HepG2 (cell line): Measurements from ENCODE around the gene PRMT5. TPM values are rescaled to one million over a fixed set of nuclear protein-coding genes. Genes with fewer than 3 reads are reported as not detected.

Experiments used
- CSRNP1 ChIP-seq: sonication (generic); formaldehyde crosslinking; IDR thresholded peaks from 2 replicates; pipeline ENCODE4 v1.8.1; 2023; ENCODE audit warnings: mild to moderate bottlenecking, missing genetic modification reagents
- GATA4 ChIP-seq: sonication (generic); IDR thresholded peaks from 2 replicates; pipeline ENCODE4 v1.6.1; 2016; ENCODE audit warnings: antibody characterized with exemption, low read depth, borderline replicate concordance
- MAZ ChIP-seq, 2 experiments: sonication (generic) in 1 of 2; formaldehyde crosslinking in 1 of 2; IDR thresholded peaks; 2 replicates each; pipeline versions ENCODE4 v1.5.0 to v1.6.1; 2012 to 2020; ENCODE audit warnings: low read depth in 2 of 2, mild to moderate bottlenecking in 2 of 2, borderline replicate concordance in 1 of 2, improper control_type of control experiment in 1 of 2, low read length in 1 of 2, missing genetic modification reagents in 1 of 2, moderate library complexity in 1 of 2
- MNT ChIP-seq: fragments of 450-650 bp; IDR thresholded peaks from 2 replicates; pipeline ENCODE4 v1.6.1; 2016
- TBL1XR1 ChIP-seq: fragments of 150-350 bp; IDR thresholded peaks from 2 replicates; pipeline ENCODE4 v1.6.1; 2014; ENCODE audit warnings: borderline replicate concordance, low read length; ENCODE audit not compliant: partially characterized antibody
- THRA ChIP-seq: sonication (generic); formaldehyde crosslinking; IDR thresholded peaks from 2 replicates; pipeline ENCODE4 v1.4.0; 2020; ENCODE audit warnings: missing genetic modification reagents, borderline replicate concordance
- ZBTB1 ChIP-seq: sonication (generic); formaldehyde crosslinking; IDR thresholded peaks from 2 replicates; pipeline ENCODE4 v1.4.0; 2020; ENCODE audit warnings: missing genetic modification reagents, borderline replicate concordance
- ZEB1 ChIP-seq: IDR thresholded peaks from 2 replicates; pipeline ENCODE4 v1.6.1; 2012; ENCODE audit warnings: mild to moderate bottlenecking, low read depth, inconsistent platforms; ENCODE audit not compliant: insufficient replicate concordance
- ZFP90 ChIP-seq: sonication (generic); formaldehyde crosslinking; IDR thresholded peaks from 2 replicates; pipeline ENCODE4 v1.8.0; 2022; ENCODE audit warnings: missing genetic modification reagents, mild to moderate bottlenecking, inconsistent platforms, borderline replicate concordance
- ZNF101 ChIP-seq: sonication (generic); formaldehyde crosslinking; IDR thresholded peaks from 2 replicates; pipeline ENCODE4 v1.4.0; 2020; ENCODE audit warnings: mild to moderate bottlenecking, low read depth, missing genetic modification reagents, borderline replicate concordance
- ZNF136 ChIP-seq: sonication (generic); formaldehyde crosslinking; IDR thresholded peaks from 2 replicates; pipeline ENCODE4 v1.8.1; 2022; ENCODE audit warnings: low read depth, mild to moderate bottlenecking, moderate library complexity, missing genetic modification reagents
- ZNF234 ChIP-seq: sonication (generic); formaldehyde crosslinking; conservative IDR thresholded peaks from 2 replicates; pipeline ENCODE4 v1.5.1; 2020; ENCODE audit warnings: mild to moderate bottlenecking, missing genetic modification reagents
- ZNF441 ChIP-seq: sonication (generic); formaldehyde crosslinking; IDR thresholded peaks from 2 replicates; pipeline ENCODE4 v1.7.0; 2021; ENCODE audit warnings: missing genetic modification reagents, borderline replicate concordance
- ZNF549 ChIP-seq: sonication (generic); formaldehyde crosslinking; IDR thresholded peaks from 2 replicates; pipeline ENCODE4 v1.5.0; 2020; ENCODE audit warnings: missing genetic modification reagents
- ZNF737 ChIP-seq: sonication (generic); formaldehyde crosslinking; IDR thresholded peaks from 2 replicates; pipeline ENCODE4 v1.5.0; 2020; ENCODE audit warnings: missing genetic modification reagents, mild to moderate bottlenecking, borderline replicate concordance
- ZNF784 ChIP-seq: sonication (generic); formaldehyde crosslinking; IDR thresholded peaks from 2 replicates; pipeline ENCODE4 v1.5.1; 2020; ENCODE audit warnings: missing genetic modification reagents, mild to moderate bottlenecking, borderline replicate concordance
- ZSCAN20 ChIP-seq: sonication (generic); formaldehyde crosslinking; IDR thresholded peaks from 2 replicates; pipeline ENCODE4 v1.4.0; 2020; ENCODE audit warnings: missing genetic modification reagents, mild to moderate bottlenecking, borderline replicate concordance
- ZSCAN31 ChIP-seq: sonication (generic); formaldehyde crosslinking; IDR thresholded peaks from 2 replicates; pipeline ENCODE4 v1.5.0; 2020; ENCODE audit warnings: low read depth, mild to moderate bottlenecking, missing genetic modification reagents
- polyA plus RNA-seq, 8 experiments: library from polyadenylated mRNA; depleted of rRNA in 3 of 8; stranded (reverse) in 7 of 8; unstranded in 1 of 8; fragments of >200 nt; fragmentation: Illumina TruSeq in 4 of 8; extraction: Trizol in 4 of 8; gene quantifications; 2 replicates each; pipeline versions ENCODE4 v1.2.1 to v1.2.3, GENCODE V29; 2011 to 2016; ENCODE audit warnings: low read depth in 4 of 8, missing spikeins in 1 of 8, mixed read lengths in 1 of 8; ENCODE audit not compliant: insufficient read depth in 1 of 8
- total RNA-seq, 5 experiments: library from RNA; depleted of rRNA; stranded (reverse); fragments of >200 nt; fragmentation: Illumina TruSeq; extraction: Trizol; gene quantifications; 2 replicates each; pipeline ENCODE4 v1.2.3, GENCODE V29; 2016; ENCODE audit warnings: low read depth in 1 of 5

PRMT5 gene
- total and polyA plus RNA-seq, 2 of the 13 experiments (the other 11 are each of a cell fraction or from before 2014, with no cell fraction given), result 210 to 354 TPM

GRCh38 chr14:22871224-22872032 lies 57.7 kb downstream of the PRMT5 start, which contains the start of gene LRP10 (continued):
- peak; percentile 70; the same call in 1 of the 2 replicates for TF ChIP-seq CSRNP1 (CRISPR knock-in tag)
- no peak for TF ChIP-seq ZSCAN31
- TF ChIP-seq ZFP90 (CRISPR knock-in tag), result no peak
- peak; percentile 19 for TF ChIP-seq TBL1XR1
- 0 out of 2 replicates have a peak, but pooled peaks have one; percentile 51 for TF ChIP-seq ZNF549 (CRISPR knock-in tag)
- peak; percentile 99 for TF ChIP-seq ZSCAN20 (CRISPR knock-in tag)
- peak; percentile 88 for TF ChIP-seq MAZ (IDR thresholded peaks at IDR 0.05; ENCODE audit: borderline replicate concordance, low read depth, low read length)
- TF ChIP-seq MAZ (CRISPR knock-in tag; IDR thresholded peaks at IDR 0.05; ENCODE audit: low read depth), result peak; percentile 93
- TF ChIP-seq MNT, result no peak
- TF ChIP-seq ZEB1, result peak; percentile 55
- TF ChIP-seq ZBTB1, result no peak
- TF ChIP-seq ZNF136 (CRISPR knock-in tag), result peak; percentile 98
- TF ChIP-seq THRA (CRISPR knock-in tag), result peak; percentile 6; the same call in 1 of the 2 replicates
- TF ChIP-seq ZNF441 (CRISPR knock-in tag), result peak; percentile 63
- TF ChIP-seq ZNF234 (CRISPR knock-in tag), result no peak; the same call in 1 of the 2 replicates
- peak; percentile 84; the same call in 1 of the 2 replicates for TF ChIP-seq ZNF784 (CRISPR knock-in tag)
- peak; percentile 30; the same call in 1 of the 2 replicates for TF ChIP-seq ZNF737 (CRISPR knock-in tag)
- 0 out of 2 replicates have a peak, but pooled peaks have one; percentile 30 for TF ChIP-seq ZNF101
- TF ChIP-seq GATA4, result peak; percentile 33; the same call in 1 of the 2 replicates
